GM21360 (cell line): ENCODE data around the gene UBL5.
A peak's percentile ranks its signal among the peaks of the same experiment; 100 is the strongest.
"Not testable (repeated sequence)": the region's sequence is repeated elsewhere in the genome, so short reads cannot be mapped to it uniquely, and the experiment has no call there.

ENCODE experiments used
- ATAC-seq: cut with Tn5 transposase; IDR thresholded peaks from one replicate; pipeline ENCODE4 v1.9.1; 2021; ENCODE audit warnings: mild to moderate bottlenecking, moderate library complexity; ENCODE audit not compliant: unreplicated experiment

Gene UBL5

GRCh38 chr19:9827289-9828238 lies at the start of gene UBL5:
Gene UBL5 (plus strand): TSS chr19:9827918. CDS start chr19:9828338, 420 bp downstream.
- ATAC-seq: peak; percentile 68

GRCh38 chr19:9782338-9782737 lies 45.4 kb upstream of the UBL5 start:
- no peak for ATAC-seq

GRCh38 chr19:9784163-9784496 lies 43.6 kb upstream of the UBL5 start:
- ATAC-seq: not testable (repeated sequence)

DNA sequence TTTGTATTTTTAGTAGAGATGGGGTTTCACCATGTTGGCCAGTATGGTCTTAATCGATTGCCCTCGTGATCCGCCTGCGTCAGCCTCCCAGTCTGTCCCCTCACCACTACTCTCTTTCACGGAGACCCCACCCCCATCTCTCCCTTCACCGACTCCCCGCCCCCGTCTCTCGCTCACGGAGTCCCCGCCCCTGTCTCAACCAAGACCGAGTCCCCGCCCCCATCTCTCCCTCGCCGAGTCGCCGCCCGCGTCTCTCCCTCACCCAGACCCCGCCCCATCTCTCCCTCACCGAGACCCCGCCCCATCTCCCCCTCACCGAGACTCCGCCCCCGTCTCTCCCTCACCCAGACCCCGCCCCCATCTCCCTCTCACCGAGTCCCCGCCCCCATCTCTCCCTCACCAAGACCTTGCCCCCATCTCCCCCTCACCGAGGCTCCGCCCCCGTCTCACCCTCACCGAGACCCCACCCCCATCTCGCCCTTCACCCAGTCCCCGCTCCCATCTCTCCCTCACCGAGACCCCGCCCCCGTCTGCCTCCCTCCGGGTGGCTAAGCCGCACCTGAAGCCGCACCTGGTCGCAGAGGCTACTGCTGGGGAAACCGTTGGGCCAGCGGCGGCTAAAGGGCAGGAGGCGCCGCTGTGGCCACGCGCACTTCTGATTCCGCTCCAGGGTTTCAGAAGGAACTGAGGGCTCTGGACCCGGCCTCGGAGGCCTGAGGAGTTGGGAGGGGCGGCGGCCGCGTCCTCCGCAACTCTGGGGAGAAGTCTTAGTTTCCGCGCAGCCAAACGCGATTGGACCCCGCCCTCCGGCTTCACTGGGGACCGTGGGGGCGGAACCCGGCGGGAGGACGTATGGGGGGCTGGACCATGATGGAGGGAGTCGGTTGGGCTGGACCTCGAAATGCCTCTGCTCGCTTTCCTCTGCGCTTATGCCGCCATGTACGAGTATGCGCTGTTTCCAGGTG lies 42.1 kb upstream of the UBL5 start:
- ATAC-seq: peak; percentile 71

DNA sequence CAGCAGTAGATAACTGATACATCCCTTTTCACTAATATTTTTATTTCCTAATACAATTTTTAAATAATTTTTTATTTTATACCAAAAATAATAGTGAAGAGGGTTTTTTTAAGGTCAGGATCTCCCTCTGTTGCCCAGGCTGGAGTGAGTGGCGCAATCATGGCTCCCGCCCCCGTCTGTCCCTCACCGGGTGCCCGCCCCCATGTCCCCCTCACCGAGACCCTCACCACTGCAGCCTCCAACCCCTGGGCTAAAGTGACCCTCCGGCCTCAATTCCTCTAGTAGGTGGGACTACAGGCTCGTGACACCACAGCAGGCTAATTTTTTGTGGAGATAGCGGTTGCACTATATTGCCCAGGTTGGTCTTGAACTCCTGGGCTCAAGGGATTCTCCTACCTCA lies 41.4 kb upstream of the UBL5 start:
- ATAC-seq: no peak

DNA sequence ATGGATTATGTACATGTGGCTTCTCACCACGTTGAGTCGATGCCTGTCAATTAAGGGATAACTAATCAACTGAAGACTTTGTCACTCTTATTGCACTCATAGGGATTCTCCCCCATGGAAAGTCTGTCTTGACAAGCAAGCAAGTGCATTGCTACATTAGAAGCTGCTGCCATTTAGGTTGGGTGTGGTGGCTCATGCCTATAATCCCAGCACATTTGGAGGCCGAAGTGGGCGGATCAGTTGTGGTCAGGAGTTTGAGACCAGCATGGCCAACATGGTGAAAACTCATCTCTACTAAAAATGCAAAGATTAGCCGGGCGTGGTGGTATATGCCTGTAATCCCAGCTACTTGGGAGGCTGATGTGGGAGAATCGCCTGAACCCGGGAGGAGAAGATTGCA lies 40.9 kb upstream of the UBL5 start:
- ATAC-seq: no peak

- ATAC-seq: not testable (repeated sequence)
Observed at GRCh38 chr19:9788604-9789003, 39.1 kb upstream of the UBL5 start.

GRCh38 chr19:9789066-9789465 lies 38.7 kb upstream of the UBL5 start:
- ATAC-seq: no peak

DNA sequence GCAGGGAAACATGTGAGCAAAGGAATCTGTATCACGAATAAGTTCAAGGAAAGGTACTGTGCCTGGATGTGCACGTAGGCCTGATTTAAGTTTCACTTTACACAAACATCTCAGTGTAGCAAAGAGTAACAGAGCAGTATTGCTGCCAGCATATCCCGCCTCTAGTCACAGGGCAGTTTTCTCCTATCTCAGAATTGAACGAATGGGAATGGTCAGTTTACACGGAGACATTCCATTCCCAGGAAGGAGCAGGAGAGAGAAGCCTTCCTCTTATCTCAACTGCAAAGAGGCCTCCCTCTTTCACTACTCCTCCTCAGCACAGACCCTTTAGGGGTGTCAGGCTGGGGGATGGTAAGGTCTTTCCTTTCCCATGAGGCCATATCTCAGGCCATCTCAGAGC lies 38.1 kb upstream of the UBL5 start:
- not testable (repeated sequence) for ATAC-seq

GRCh38 chr19:9791073-9791367 lies 36.7 kb upstream of the UBL5 start:
- not testable (repeated sequence) for ATAC-seq

DNA sequence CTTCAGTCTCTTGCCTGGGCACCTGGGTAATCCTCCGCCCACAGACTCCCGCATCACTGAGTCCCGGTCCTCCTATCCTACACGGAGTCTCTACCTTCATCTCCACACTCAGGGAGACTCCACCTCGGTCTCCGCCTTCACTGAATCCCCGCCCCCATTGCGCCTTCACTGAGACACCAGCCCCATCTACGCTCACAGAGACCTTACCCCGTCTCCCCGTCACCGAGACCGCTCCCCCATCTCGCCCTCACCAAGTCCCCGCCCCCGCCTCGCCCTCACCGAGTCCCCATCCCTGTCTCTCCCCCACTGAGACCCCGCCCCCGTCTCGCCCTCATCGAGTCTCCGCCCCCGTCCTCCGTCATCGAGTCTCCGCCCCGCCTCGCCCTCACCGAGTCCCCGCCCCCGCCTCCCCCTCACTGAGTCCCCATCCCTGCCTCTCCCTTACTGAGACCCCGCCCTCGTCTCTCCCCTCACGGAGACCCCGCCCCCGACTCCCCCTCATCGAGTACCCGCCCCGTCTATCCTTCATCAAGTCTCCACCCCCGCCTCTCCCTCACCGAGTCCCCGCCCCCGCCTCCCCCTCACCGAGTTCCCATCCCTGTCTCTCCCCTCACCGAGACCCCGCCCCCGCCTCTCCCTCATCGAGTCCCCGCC lies 36.0 kb upstream of the UBL5 start:
- ATAC-seq: peak; percentile 38

- peak; percentile 34 for ATAC-seq
Observed at GRCh38 chr19:9792206-9793070, 35.3 kb upstream of the UBL5 start.

- ATAC-seq: peak; percentile 5
Observed at GRCh38 chr19:9793071-9793591, 34.6 kb upstream of the UBL5 start.

DNA sequence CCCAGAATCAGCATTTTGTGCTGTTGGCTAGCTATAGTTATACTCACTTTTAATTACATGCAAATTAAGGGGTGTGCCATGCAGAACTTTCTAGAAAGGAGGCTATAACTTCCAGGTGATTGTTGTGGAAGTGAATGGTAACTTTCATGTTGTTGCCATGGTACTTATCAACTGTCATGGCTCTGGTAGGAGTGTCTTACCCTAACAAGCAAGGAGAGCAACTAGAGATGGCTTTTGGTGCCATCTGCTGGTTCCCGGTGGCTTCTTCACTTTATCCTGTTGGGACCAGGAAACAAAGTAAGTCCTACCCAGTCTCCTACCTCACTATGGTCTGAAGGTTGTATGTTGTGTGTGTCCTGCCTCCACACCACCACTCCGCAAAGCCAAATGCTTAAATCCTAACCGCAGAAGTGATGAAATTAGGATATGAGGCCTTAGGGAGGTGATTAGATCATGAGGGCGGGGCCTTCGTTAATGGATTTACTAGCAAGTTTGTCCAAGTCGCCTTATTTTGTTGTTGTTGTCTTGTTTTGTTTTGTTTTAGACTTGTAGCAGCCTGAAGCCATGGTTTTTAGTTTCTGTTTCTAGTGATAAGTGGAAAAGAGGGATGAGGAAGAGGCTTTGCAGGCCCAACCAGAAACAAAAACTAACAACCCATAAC lies 31.5 kb upstream of the UBL5 start:
- ATAC-seq: peak; percentile 44

DNA sequence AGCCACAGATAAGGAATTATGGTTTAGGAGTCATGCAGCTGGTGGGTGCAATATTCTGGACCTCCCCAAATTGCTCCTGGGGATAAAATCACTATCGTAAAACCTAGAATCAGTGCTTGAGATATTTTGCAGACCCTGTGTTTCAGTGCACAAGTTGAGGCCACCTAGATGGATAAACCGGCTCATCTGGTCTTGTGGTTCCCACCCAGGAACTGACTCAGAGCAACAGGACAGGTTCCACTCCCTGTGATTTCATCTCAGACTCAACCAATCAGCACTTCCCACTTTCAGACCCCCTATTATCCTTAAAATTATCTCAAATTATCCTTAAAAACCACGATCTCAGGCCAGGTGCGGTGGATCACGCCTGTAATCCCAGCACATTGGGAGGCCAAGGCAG lies 29.8 kb upstream of the UBL5 start:
- ATAC-seq: no peak

DNA sequence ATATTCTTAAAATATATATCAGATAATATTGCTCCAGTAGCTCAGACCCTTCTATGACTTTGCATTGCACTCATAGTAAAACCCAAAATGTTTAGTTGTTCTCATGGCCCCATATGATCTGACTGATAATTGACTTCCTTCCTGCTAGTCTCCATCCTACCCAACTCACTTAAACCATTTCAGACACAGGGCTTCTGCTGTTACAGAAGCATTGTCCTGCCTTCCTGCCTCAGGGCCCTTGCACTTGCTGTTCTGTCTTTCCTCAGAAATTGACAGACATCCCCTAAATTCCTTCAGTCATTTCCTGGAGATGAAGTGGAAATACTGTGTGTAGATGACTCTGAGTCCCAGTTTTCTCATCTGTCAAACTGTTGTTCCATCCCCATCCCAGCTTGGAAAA lies 28.6 kb upstream of the UBL5 start:
- ATAC-seq: no peak

DNA sequence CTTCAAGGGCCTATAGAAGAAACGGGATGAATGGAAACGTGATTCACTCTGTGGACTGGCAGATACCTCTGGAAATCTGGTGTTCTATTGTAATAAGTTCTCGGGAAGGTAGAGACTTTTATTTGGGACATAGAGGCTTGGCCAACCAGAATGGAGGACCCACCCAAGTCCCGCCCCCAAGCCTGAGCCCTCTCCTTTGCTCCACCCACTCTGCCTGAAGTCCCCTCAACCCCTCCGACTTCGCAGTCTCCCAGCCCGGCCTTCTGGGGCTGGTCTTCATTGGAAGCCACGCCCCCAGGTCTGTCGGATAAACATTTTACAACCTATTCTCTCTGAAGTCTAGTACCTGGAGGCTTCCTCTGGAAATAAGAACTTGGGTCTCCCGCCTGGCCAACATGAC lies 25.7 kb upstream of the UBL5 start:
- no peak for ATAC-seq

DNA sequence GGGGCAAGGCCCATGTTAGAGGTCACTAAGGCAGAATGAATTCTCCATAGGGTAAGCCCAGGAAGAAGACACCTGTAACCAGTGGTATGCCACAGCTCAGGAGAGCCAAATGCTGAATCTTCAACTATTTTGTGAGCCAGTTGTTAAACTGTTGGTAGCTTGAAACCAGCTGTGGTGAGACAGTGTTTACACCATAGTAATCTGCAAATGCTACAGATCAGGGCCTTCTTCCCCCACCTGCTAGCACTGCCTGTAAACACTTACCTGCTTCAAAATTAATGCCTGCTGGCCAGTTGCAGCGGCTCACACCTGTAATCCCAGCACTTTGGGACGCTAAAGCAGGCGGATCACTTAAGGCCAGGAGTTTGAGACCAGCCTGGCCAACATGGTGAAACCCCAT lies 20.9 kb upstream of the UBL5 start:
- no peak for ATAC-seq
